ENCODE results near the gene CAP2.

DNA sequence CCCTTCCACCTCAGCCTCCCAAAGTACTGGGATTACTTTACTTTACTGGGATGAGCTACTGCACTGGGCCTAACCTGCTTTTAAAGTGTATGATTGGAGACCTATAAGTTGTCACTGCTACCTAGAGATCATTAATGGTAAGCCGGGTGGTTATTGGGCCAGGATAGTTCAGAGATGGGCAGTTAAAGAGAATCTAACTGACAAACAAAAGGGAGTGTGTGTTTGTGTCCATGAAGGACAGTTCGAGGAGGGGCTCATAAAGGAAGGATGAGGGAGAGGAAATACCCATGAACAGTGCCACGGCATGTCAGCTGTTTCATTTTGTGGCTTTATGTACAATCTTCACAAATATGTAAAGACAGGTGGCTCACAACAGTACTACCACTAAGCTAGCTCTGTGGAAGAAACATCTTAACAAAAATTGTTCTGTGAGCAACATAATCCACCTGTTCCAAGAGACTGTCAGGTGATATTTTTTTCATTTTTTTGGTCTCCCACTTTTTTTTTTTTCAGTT lies 137.0 kb downstream of the CAP2 start:
- TF ChIP-seq, protein P1, sequence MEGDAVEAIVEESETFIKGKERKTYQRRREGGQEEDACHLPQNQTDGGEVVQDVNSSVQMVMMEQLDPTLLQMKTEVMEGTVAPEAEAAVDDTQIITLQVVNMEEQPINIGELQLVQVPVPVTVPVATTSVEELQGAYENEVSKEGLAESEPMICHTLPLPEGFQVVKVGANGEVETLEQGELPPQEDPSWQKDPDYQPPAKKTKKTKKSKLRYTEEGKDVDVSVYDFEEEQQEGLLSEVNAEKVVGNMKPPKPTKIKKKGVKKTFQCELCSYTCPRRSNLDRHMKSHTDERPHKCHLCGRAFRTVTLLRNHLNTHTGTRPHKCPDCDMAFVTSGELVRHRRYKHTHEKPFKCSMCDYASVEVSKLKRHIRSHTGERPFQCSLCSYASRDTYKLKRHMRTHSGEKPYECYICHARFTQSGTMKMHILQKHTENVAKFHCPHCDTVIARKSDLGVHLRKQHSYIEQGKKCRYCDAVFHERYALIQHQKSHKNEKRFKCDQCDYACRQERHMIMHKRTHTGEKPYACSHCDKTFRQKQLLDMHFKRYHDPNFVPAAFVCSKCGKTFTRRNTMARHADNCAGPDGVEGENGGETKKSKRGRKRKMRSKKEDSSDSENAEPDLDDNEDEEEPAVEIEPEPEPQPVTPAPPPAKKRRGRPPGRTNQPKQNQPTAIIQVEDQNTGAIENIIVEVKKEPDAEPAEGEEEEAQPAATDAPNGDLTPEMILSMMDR (IDR thresholded peaks at IDR 0.05) = no peak
- no peak for TF ChIP-seq POLR2A (IDR thresholded peaks at IDR 0.05)
